HepG2 (cell line): ENCODE results near the gene HINFP. TPM values are rescaled to one million over a fixed set of nuclear protein-coding genes. Genes with fewer than 3 reads are reported as not detected.

Source experiments
- ARID4A ChIP-seq: sonication (generic); formaldehyde crosslinking; IDR thresholded peaks from 2 replicates; pipeline ENCODE4 v1.5.0; 2020; ENCODE audit warnings: mild to moderate bottlenecking, missing genetic modification reagents, borderline replicate concordance
- DNMT1 ChIP-seq: sonication (generic); formaldehyde crosslinking; IDR thresholded peaks from 2 replicates; pipeline ENCODE4 v1.5.1; 2020; ENCODE audit warnings: mild to moderate bottlenecking, missing genetic modification reagents
- HBP1 ChIP-seq: IDR thresholded peaks from 2 replicates; pipeline ENCODE4 v1.6.1; 2016; ENCODE audit warnings: low read depth, control low read depth
- HDAC1 ChIP-seq: sonication (generic); formaldehyde crosslinking; IDR thresholded peaks from 2 replicates; pipeline ENCODE4 v1.5.1; 2020; ENCODE audit warnings: mild to moderate bottlenecking, missing genetic modification reagents
- ISX ChIP-seq: sonication (generic); formaldehyde crosslinking; conservative IDR thresholded peaks from 2 replicates; pipeline ENCODE4 v1.5.0; 2020; ENCODE audit warnings: missing genetic modification reagents
- KDM5A ChIP-seq: fragments of 200-600 bp; sonication (generic); IDR thresholded peaks from 2 replicates; pipeline ENCODE4 v1.7.0; 2018; ENCODE audit warnings: antibody characterized with exemption, mild to moderate bottlenecking, low read length, borderline replicate concordance
- PHF8 ChIP-seq: sonication (generic); formaldehyde crosslinking; IDR thresholded peaks from 2 replicates; pipeline ENCODE4 v1.5.0; 2020; ENCODE audit warnings: missing genetic modification reagents
- REL ChIP-seq: sonication (generic); formaldehyde crosslinking; conservative IDR thresholded peaks from 2 replicates; pipeline ENCODE4 v1.8.0; 2022; ENCODE audit warnings: mild to moderate bottlenecking, missing genetic modification reagents, moderate library complexity
- RFXAP ChIP-seq: sonication (generic); formaldehyde crosslinking; IDR thresholded peaks from 2 replicates; pipeline ENCODE4 v1.4.0; 2020; ENCODE audit warnings: missing genetic modification reagents, borderline replicate concordance
- SAFB2 ChIP-seq: sonication (generic); formaldehyde crosslinking; IDR thresholded peaks from 2 replicates; pipeline ENCODE4 v1.5.1; 2020; ENCODE audit warnings: missing genetic modification reagents, low read depth, mild to moderate bottlenecking, borderline replicate concordance
- TIGD3 ChIP-seq: sonication (generic); formaldehyde crosslinking; IDR thresholded peaks from 2 replicates; pipeline ENCODE4 v1.5.1; 2020; ENCODE audit warnings: mild to moderate bottlenecking, missing genetic modification reagents, borderline replicate concordance
- UBTF ChIP-seq: sonication (generic); formaldehyde crosslinking; IDR thresholded peaks from 2 replicates; pipeline ENCODE4 v1.4.0; 2020; ENCODE audit warnings: mild to moderate bottlenecking, missing genetic modification reagents
- ZNF331 ChIP-seq: sonication (generic); formaldehyde crosslinking; IDR thresholded peaks from 2 replicates; pipeline ENCODE4 v1.4.0; 2020; ENCODE audit warnings: missing genetic modification reagents
- ZNF577 ChIP-seq: sonication (generic); formaldehyde crosslinking; IDR thresholded peaks from 2 replicates; pipeline ENCODE4 v1.4.0; 2020; ENCODE audit warnings: mild to moderate bottlenecking, low read depth, missing genetic modification reagents, borderline replicate concordance
- ZNF672 ChIP-seq: sonication (generic); formaldehyde crosslinking; IDR thresholded peaks from 2 replicates; pipeline ENCODE4 v1.8.1; 2022; ENCODE audit warnings: missing genetic modification reagents
- ZSCAN12 ChIP-seq: sonication (generic); formaldehyde crosslinking; IDR thresholded peaks from 2 replicates; pipeline ENCODE4 v1.9.0; 2021; ENCODE audit warnings: mild to moderate bottlenecking, missing genetic modification reagents
- polyA plus RNA-seq, 8 experiments: library from polyadenylated mRNA; depleted of rRNA in 3 of 8; stranded (reverse) in 7 of 8; unstranded in 1 of 8; fragments of >200 nt; fragmentation: Illumina TruSeq in 4 of 8; extraction: Trizol in 4 of 8; gene quantifications; 2 replicates each; pipeline versions ENCODE4 v1.2.1 to v1.2.3, GENCODE V29; 2011 to 2016; ENCODE audit warnings: low read depth in 4 of 8, missing spikeins in 1 of 8, mixed read lengths in 1 of 8; ENCODE audit not compliant: insufficient read depth in 1 of 8
- total RNA-seq, 5 experiments: library from RNA; depleted of rRNA; stranded (reverse); fragments of >200 nt; fragmentation: Illumina TruSeq; extraction: Trizol; gene quantifications; 2 replicates each; pipeline ENCODE4 v1.2.3, GENCODE V29; 2016; ENCODE audit warnings: low read depth in 1 of 5

HINFP gene
- total and polyA plus RNA-seq, 2 of the 13 experiments (the other 11 are each of a cell fraction or from before 2014, with no cell fraction given), result 15.1 to 21.4 TPM

DNA sequence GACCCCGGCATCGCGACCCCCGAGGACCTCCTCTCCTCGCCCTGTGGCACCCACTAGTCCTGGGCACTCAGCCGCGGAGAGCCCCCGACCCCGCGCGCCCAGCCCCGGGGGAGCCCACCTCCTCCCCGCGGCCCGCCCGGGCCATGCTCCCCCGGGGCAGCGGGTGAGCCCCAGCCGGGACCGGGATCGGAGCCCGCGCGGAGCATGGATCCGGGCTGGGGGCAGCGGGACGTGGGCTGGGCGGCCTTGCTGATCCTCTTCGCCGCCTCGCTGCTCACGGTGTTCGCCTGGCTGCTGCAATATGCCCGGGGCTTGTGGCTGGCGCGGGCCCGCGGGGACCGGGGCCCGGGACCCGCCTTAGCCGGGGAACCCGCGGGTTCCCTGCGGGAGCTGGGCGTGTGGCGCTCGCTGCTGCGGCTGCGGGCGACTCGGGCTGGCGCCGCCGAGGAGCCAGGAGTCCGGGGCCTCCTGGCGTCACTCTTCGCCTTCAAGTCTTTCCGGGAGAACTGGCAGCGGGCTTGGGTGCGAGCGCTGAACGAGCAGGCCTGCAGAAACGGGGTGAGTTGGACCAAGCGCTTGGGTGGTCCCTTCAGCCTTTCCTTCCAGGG, 13.7 kb upstream of the HINFP start (continued):
- no peak for TF ChIP-seq ZNF577 (CRISPR knock-in tag)
- TF ChIP-seq UBTF (CRISPR knock-in tag), result peak; percentile 14; the same call in 1 of the 2 replicates
- 0 out of 2 replicates have a peak, but pooled peaks have one; percentile 61 for TF ChIP-seq REL
- TF ChIP-seq ISX, result no peak
- peak; percentile 27; the same call in 1 of the 2 replicates for TF ChIP-seq ARID4A (CRISPR knock-in tag)
- peak; percentile 15 for TF ChIP-seq PHF8
- peak; percentile 29; the same call in 1 of the 2 replicates for TF ChIP-seq KDM5A
- TF ChIP-seq DNMT1 (CRISPR knock-in tag), result 0 out of 2 replicates have a peak, but pooled peaks have one; percentile 9
- TF ChIP-seq HBP1, result no peak
- 0 out of 2 replicates have a peak, but pooled peaks have one; percentile 24 for TF ChIP-seq ZSCAN12 (CRISPR knock-in tag)
- TF ChIP-seq ZNF331 (CRISPR knock-in tag), result no peak
- TF ChIP-seq TIGD3 (CRISPR knock-in tag), result no peak
- no peak for TF ChIP-seq ZNF672
- peak; percentile 60; the same call in 1 of the 2 replicates for TF ChIP-seq SAFB2
- 0 out of 2 replicates have a peak, but pooled peaks have one; percentile 11 for TF ChIP-seq HDAC1
- TF ChIP-seq RFXAP, result no peak
- TF ChIP-seq, all 625 proteins: peak for 22
